Ishikawa (cell line): Measurements from ENCODE around the gene PHOX2A.

ENCODE experiments used
- CEBPB ChIP-seq: IDR thresholded peaks from 2 replicates; pipeline ENCODE4 v1.6.1; 2012
- CREB1 ChIP-seq: IDR thresholded peaks from 2 replicates; pipeline ENCODE4 v1.6.1; 2012; ENCODE audit warnings: low read depth
- EGR1 ChIP-seq: IDR thresholded peaks from 2 replicates; pipeline ENCODE4 v1.6.1; 2012
- EP300 ChIP-seq: IDR thresholded peaks from 2 replicates; pipeline ENCODE4 v1.6.1; 2012; ENCODE audit warnings: borderline replicate concordance
- MAX ChIP-seq: IDR thresholded peaks from 2 replicates; pipeline ENCODE4 v1.6.1; 2012
- NFIC ChIP-seq: IDR thresholded peaks from 2 replicates; pipeline ENCODE4 v1.6.1; 2012
- TAF1 ChIP-seq: IDR thresholded peaks from 2 replicates; pipeline ENCODE4 v1.6.1; 2012; ENCODE audit warnings: low read depth, mild to moderate bottlenecking
- TCF12 ChIP-seq: IDR thresholded peaks from 2 replicates; pipeline ENCODE4 v1.6.1; 2012; ENCODE audit warnings: low read depth
- TEAD4 ChIP-seq: IDR thresholded peaks from 2 replicates; pipeline ENCODE4 v1.6.1; 2012
- TF ChIP-seq, protein P1 (sequence below): IDR thresholded peaks from 2 replicates; pipeline ENCODE4 v1.6.1; 2012; ENCODE audit warnings: low read depth, mild to moderate bottlenecking

DNA sequence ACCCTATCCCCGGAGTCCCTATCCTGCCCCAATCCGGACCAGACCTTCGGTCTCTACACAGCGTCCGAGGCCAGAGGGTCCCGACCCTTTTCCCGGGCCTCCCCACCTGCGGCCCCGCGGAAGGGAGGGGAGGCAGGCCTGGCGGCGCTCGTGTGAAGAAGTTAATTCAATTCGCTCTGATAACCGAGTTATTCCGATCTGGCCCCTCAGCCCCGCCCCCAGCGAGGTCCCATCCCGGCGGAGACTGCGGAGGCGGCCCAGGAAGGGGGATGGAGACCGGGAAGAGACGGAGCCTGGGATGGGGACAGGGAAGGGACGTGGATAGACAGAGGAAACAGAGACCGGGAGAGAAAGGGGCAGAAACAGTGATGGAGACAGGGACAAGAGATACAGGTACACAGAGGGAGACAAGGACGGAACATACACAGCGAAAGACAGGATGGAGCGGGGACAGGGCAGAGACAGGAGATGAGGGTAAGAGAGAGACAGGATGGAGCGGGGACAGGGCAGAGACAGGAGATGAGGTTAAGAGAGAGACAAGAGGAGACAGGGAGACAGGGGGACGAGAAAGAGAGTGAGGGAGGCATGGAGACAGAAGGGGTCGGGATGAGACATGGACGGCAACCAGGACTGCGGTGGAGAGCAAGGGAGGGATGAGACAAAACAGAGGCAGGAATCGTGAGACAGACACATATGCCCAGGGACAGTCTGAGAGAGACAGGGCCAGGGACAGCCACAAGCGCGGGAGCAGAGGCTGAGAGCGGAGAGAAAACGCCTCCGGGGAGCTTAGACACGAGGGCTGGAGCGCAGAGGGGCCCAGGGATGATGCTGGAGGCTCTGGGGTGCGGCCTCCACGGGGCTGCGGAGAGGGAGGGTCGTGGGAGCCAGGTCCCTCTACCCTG lies 636 bp upstream of the PHOX2A start:
- TF ChIP-seq, protein P1, sequence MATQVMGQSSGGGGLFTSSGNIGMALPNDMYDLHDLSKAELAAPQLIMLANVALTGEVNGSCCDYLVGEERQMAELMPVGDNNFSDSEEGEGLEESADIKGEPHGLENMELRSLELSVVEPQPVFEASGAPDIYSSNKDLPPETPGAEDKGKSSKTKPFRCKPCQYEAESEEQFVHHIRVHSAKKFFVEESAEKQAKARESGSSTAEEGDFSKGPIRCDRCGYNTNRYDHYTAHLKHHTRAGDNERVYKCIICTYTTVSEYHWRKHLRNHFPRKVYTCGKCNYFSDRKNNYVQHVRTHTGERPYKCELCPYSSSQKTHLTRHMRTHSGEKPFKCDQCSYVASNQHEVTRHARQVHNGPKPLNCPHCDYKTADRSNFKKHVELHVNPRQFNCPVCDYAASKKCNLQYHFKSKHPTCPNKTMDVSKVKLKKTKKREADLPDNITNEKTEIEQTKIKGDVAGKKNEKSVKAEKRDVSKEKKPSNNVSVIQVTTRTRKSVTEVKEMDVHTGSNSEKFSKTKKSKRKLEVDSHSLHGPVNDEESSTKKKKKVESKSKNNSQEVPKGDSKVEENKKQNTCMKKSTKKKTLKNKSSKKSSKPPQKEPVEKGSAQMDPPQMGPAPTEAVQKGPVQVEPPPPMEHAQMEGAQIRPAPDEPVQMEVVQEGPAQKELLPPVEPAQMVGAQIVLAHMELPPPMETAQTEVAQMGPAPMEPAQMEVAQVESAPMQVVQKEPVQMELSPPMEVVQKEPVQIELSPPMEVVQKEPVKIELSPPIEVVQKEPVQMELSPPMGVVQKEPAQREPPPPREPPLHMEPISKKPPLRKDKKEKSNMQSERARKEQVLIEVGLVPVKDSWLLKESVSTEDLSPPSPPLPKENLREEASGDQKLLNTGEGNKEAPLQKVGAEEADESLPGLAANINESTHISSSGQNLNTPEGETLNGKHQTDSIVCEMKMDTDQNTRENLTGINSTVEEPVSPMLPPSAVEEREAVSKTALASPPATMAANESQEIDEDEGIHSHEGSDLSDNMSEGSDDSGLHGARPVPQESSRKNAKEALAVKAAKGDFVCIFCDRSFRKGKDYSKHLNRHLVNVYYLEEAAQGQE, result no peak
- TF ChIP-seq EGR1 (no peak), TAF1 (no peak), CREB1 (no peak), TCF12 (no peak), EP300 (no peak), MAX (no peak), CEBPB (no peak), NFIC (no peak), TEAD4 (no peak)
